ENCODE results near the gene ATG7. TPM values are rescaled to one million over a fixed set of nuclear protein-coding genes. Genes with fewer than 3 reads are reported as not detected.

ATG7 gene
- total and polyA plus RNA-seq, 2 donors from 2014 or later = 15.3 to 54.9 TPM

DNA sequence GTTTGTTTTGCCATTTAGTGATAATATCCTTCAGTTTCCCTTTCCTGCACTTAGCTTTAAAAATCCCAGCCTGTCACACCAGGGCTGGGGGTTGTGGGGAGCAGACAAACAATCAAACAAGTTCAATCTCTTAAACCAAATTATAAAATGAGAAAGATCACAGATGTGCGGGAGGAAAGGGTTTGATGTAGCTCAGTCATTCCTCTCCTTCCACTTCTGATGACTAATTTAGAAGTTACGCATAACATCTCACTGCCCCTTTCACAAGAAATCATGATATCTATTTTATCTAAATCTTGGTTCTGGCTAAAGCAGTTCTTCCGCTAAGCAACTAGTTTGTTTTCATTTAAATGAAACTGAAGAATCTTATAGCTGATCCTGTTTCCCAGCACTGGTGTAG lies 34.1 kb upstream of the ATG7 start:
- Histone ChIP-seq H3K27ac (ENCODE audit: low read depth in 2 of 2, low read length in 2 of 2) (no peak overlapping the region), H3K27me3 (ENCODE audit: control insufficient read depth, insufficient read depth, low read length) (no peaks in the 10 kb centered on the region), H3K9ac (ENCODE audit: low read length in 3 of 3) (no peak overlapping the region), H3K9me3 (ENCODE audit: control insufficient read depth in 2 of 3, insufficient read depth in 1 of 3, low read length in 3 of 3) (no peaks in the 10 kb centered on the region), H3K36me3 (ENCODE audit: control insufficient read depth in 2 of 3, insufficient read depth in 3 of 3, low read length in 3 of 3) (no peaks in the 10 kb centered on the region), H3K4me1 (ENCODE audit: control insufficient read depth in 2 of 3, insufficient read depth in 2 of 3, low read depth in 1 of 3, low read length in 3 of 3) (no peaks in the 10 kb centered on the region), H3K4me3 (ENCODE audit: low read length in 3 of 3) (no peak overlapping the region)
- intact Hi-C loops (cut with DNase I) = no loop called here
- FAIRE-seq = no peak
- no peak for DNase-seq
- TF ChIP-seq, protein P1, sequence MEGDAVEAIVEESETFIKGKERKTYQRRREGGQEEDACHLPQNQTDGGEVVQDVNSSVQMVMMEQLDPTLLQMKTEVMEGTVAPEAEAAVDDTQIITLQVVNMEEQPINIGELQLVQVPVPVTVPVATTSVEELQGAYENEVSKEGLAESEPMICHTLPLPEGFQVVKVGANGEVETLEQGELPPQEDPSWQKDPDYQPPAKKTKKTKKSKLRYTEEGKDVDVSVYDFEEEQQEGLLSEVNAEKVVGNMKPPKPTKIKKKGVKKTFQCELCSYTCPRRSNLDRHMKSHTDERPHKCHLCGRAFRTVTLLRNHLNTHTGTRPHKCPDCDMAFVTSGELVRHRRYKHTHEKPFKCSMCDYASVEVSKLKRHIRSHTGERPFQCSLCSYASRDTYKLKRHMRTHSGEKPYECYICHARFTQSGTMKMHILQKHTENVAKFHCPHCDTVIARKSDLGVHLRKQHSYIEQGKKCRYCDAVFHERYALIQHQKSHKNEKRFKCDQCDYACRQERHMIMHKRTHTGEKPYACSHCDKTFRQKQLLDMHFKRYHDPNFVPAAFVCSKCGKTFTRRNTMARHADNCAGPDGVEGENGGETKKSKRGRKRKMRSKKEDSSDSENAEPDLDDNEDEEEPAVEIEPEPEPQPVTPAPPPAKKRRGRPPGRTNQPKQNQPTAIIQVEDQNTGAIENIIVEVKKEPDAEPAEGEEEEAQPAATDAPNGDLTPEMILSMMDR (IDR thresholded peaks at IDR 0.05; ENCODE audit: borderline replicate concordance, extremely low read depth, insufficient read depth) = no peak

DNA sequence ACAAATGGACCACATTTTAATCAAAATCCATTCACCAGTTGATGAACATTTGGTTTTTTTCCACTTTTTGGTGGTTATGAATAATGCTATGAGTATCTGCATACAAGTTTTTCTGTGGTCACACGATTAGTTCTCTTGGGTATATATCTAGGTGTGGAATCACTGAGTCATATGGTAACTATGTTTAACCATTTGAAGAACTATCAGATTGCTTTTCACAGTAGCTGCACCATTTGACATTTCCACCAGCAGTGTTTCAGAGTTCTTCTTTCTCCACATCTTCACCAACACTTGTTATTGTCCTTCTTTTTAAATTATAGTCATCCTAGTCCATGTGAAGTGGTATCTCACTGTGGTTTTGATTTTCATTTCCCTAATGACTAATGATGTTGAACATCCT lies 33.3 kb upstream of the ATG7 start:
- Histone ChIP-seq H3K9me3 (ENCODE audit: control insufficient read depth in 2 of 3, insufficient read depth in 1 of 3, low read length in 3 of 3) (no peaks in the 10 kb centered on the region), H3K9ac (ENCODE audit: low read length in 3 of 3) (no peak overlapping the region), H3K27me3 (ENCODE audit: control insufficient read depth, insufficient read depth, low read length) (no peaks in the 10 kb centered on the region), H3K36me3 (ENCODE audit: control insufficient read depth in 2 of 3, insufficient read depth in 3 of 3, low read length in 3 of 3) (no peaks in the 10 kb centered on the region), H3K4me3 (ENCODE audit: low read length in 3 of 3) (no peak overlapping the region), H3K4me1 (ENCODE audit: control insufficient read depth in 2 of 3, insufficient read depth in 2 of 3, low read depth in 1 of 3, low read length in 3 of 3) (no peaks in the 10 kb centered on the region), H3K27ac (ENCODE audit: low read depth in 2 of 2, low read length in 2 of 2) (no peak overlapping the region)
- TF ChIP-seq, protein P1 (IDR thresholded peaks at IDR 0.05; ENCODE audit: borderline replicate concordance, extremely low read depth, insufficient read depth) = no peak
- FAIRE-seq (no peak), DNase-seq (no peak)
- intact Hi-C loops (cut with DNase I) = no loop called here

DNA sequence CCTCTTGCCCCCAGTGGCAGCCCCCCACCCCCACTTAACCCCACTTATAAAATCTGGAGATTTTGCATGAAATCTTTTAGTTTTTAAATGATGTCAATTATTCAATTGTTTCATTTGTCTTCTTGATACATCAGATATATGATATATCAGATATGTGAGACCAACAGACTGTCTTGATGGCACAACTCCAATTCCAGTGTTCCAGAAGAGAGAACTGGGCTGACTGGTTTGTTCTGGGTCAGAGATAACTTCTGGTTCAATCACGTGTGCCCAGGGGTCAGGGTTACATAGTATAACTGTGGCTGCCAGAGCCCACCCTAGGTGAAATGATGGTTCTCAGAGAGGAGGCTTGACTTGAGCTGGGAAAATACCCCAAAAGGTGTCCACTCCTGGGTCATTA lies 32.4 kb upstream of the ATG7 start:
- Histone ChIP-seq H3K27ac (ENCODE audit: low read depth in 2 of 2, low read length in 2 of 2) (no peak overlapping the region), H3K4me1 (ENCODE audit: control insufficient read depth in 2 of 3, insufficient read depth in 2 of 3, low read depth in 1 of 3, low read length in 3 of 3) (no peaks in the 10 kb centered on the region), H3K27me3 (ENCODE audit: control insufficient read depth, insufficient read depth, low read length) (no peaks in the 10 kb centered on the region), H3K36me3 (ENCODE audit: control insufficient read depth in 2 of 3, insufficient read depth in 3 of 3, low read length in 3 of 3) (no peaks in the 10 kb centered on the region), H3K9me3 (ENCODE audit: control insufficient read depth in 2 of 3, insufficient read depth in 1 of 3, low read length in 3 of 3) (no peaks in the 10 kb centered on the region), H3K9ac (ENCODE audit: low read length in 3 of 3) (no peak overlapping the region), H3K4me3 (ENCODE audit: low read length in 3 of 3) (no peak overlapping the region)
- intact Hi-C loops (cut with DNase I) = no loop called here
- DNase-seq (no peak), FAIRE-seq (no peak)
- TF ChIP-seq, protein P1 (IDR thresholded peaks at IDR 0.05; ENCODE audit: borderline replicate concordance, extremely low read depth, insufficient read depth) = no peak

DNA sequence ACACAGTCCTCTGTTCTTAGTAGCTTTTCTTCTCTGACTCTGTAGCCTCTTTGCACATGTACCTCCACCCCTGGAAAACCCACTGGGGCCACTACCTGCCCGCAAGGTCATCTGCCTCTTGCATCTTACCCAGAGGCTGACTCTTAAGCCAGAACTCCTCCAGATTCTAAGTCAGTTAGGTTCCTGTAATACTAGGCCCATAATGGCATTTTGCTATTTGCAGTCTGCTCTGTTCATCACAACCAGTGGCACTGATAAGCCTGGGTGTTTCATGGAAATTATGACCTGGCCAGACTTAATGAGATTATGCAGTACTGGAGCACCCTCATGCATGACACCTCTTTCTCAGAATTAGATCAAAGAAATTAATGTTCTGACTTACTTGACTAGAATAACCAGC lies 31.7 kb upstream of the ATG7 start:
- H3K4me3 ChIP-seq (ENCODE audit: low read length in 3 of 3) = no peak overlapping the region
- TF ChIP-seq, protein P1 (IDR thresholded peaks at IDR 0.05; ENCODE audit: borderline replicate concordance, extremely low read depth, insufficient read depth) = no peak
- no peaks in the 10 kb centered on the region for H3K27me3 ChIP-seq (ENCODE audit: control insufficient read depth, insufficient read depth, low read length)
- no peaks in the 10 kb centered on the region for H3K36me3 ChIP-seq (ENCODE audit: control insufficient read depth in 2 of 3, insufficient read depth in 3 of 3, low read length in 3 of 3)
- H3K9ac ChIP-seq (ENCODE audit: low read length in 3 of 3) = no peak overlapping the region
- no peak for DNase-seq
- H3K27ac ChIP-seq (ENCODE audit: low read depth in 2 of 2, low read length in 2 of 2) = no peak overlapping the region
- no peak for FAIRE-seq
- H3K4me1 ChIP-seq (ENCODE audit: control insufficient read depth in 2 of 3, insufficient read depth in 2 of 3, low read depth in 1 of 3, low read length in 3 of 3) = no peaks in the 10 kb centered on the region
- H3K9me3 ChIP-seq (ENCODE audit: control insufficient read depth in 2 of 3, insufficient read depth in 1 of 3, low read length in 3 of 3) = no peaks in the 10 kb centered on the region
- intact Hi-C loops (cut with DNase I) = no loop called here

All from kidney (tissue), 14 donors.